ENCODE measurements around the gene TBX18.

DNA sequence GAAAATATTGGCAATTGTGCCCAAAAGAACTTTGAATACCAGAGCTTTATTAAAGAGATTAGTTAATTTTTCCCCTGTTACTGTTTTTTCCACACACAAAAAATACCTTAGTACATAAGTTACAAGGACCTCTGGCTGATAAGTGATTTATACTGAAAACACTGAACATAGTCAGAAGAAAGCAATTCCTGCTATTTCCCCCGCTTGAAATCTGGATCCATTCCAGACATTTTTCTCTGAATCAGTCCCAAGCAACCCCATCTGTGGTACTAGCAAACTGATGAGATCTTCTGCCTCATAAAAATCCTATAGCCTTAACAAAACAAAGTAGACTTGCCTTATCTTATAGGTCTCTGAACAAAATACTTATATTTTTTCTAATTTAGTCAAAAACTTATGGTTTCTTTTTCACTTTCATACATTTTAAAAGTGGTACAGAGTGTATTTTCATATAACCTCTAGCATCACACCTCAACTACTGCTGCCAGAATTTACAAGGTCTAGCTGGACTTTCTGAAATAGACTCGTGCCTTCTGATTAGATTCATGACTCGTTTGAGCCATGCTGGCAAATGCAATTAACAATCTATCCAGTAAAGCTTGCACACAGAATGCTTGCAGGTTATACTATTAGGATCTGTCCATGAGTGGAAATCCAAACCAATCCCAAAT lies 111.9 kb downstream of the TBX18 start:
- no peak for TF ChIP-seq ZBTB8A (tag by site-specific recombination; IDR thresholded peaks at IDR 0.05)
- TF ChIP-seq, protein P1, sequence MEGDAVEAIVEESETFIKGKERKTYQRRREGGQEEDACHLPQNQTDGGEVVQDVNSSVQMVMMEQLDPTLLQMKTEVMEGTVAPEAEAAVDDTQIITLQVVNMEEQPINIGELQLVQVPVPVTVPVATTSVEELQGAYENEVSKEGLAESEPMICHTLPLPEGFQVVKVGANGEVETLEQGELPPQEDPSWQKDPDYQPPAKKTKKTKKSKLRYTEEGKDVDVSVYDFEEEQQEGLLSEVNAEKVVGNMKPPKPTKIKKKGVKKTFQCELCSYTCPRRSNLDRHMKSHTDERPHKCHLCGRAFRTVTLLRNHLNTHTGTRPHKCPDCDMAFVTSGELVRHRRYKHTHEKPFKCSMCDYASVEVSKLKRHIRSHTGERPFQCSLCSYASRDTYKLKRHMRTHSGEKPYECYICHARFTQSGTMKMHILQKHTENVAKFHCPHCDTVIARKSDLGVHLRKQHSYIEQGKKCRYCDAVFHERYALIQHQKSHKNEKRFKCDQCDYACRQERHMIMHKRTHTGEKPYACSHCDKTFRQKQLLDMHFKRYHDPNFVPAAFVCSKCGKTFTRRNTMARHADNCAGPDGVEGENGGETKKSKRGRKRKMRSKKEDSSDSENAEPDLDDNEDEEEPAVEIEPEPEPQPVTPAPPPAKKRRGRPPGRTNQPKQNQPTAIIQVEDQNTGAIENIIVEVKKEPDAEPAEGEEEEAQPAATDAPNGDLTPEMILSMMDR (tag by site-specific recombination; IDR thresholded peaks at IDR 0.05) = no peak
- no peak for TF ChIP-seq ZNF549 (tag by site-specific recombination; IDR thresholded peaks at IDR 0.05)
- TF ChIP-seq ZBTB20 (tag by site-specific recombination; IDR thresholded peaks at IDR 0.05) = no peak
- no peak for TF ChIP-seq SCRT1 (tag by site-specific recombination; IDR thresholded peaks at IDR 0.05; ENCODE audit: borderline replicate concordance)
- TF ChIP-seq ZNF24 (tag by site-specific recombination; IDR thresholded peaks at IDR 0.05) = no peak
- no peak for TF ChIP-seq FEZF1 (tag by site-specific recombination; IDR thresholded peaks at IDR 0.05)
- TF ChIP-seq ZNF121 (tag by site-specific recombination; IDR thresholded peaks at IDR 0.05) = no peak
